ENCODE results near the gene FCER1G. TPM values are rescaled to one million over a fixed set of nuclear protein-coding genes. Genes with fewer than 3 reads are reported as not detected.

Gene FCER1G
- total and polyA plus RNA-seq, 2 of the 8 experiments (the other 6 are each of a cell fraction or from before 2014, with no cell fraction given) = 1.6 TPM; not detected in 1

DNA sequence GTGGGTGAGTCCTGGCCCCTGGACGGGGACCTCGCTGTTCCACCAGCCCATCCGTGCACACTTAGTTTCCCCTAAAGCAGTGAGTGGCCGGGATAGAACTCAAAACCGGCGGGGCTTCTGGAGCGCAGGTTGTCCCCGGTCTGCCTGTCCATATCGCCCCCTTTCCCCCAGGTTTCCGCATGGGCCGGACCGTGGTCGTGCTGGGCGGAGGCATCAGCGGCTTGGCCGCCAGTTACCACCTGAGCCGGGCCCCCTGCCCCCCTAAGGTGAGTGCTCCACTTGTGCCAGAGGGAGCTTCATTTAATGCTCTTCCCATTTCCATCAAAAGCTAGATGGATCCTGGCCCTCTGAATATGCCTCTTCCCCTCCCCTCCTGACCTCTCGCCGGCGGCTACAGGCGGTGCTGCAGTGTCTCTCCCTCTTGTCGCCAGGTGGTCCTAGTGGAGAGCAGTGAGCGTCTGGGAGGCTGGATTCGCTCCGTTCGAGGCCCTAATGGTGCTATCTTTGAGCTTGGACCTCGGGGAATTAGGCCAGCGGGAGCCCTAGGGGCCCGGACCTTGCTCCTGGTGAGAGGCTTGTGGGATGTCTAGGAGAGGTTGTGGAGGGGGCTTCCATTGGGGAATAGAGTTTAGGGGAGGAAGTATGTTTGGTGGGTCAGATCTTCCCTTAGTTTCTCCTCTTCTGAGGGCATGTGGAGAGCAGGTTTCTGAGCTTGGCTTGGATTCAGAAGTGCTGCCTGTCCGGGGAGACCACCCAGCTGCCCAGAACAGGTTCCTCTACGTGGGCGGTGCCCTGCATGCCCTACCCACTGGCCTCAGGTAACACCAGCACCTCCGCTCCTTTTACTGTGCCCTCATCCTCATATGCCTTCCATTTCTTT lies 48.2 kb upstream of the FCER1G start:
- DNase-seq (ENCODE audit: low read depth in 1 of 2, low spot score in 2 of 2) (peak in 1 of 2 experiments; percentile 71), FAIRE-seq (no peak)
- Histone ChIP-seq H2BK5ac (ENCODE audit: low read depth, low read length) (0 out of 2 replicates have a peak overlapping the region, but pooled peaks have one; percentile 3), H3K14ac (ENCODE audit: insufficient read length) (no peak overlapping the region), H2AK5ac (ENCODE audit: low read depth, low read length) (no peak overlapping the region), H3K23me2 (ENCODE audit: low read depth, low read length) (peaks cover 11% of the 10 kb centered on the region; the same call in 1 of the 2 replicates), H3K4me1 (replicated peaks in 1 of 4; ENCODE audit: control insufficient read depth in 3 of 4, insufficient read depth in 4 of 4, low read length in 3 of 4) (peaks cover 0 to 7% (median 5%) of the 10 kb centered on the region in 4 experiments; a peak in 4 of 7 replicates), H3K56ac (replicated peaks; ENCODE audit: insufficient read length, low read depth, low read length) (peak overlapping the region; percentile 9), H3K79me1 (ENCODE audit: low read depth, low read length) (no peaks in the 10 kb centered on the region), H3K9ac (replicated peaks in 1 of 4; ENCODE audit: extremely low read depth in 1 of 4, low read depth in 3 of 4, low read length in 3 of 4) (peak overlapping the region; percentile 43 to 69 (median 54); a peak in 6 of 7 replicates), H2BK15ac (ENCODE audit: low read length) (peak overlapping the region; percentile 72; the same call in 1 of the 2 replicates), H3K27ac (ENCODE audit: low read depth, low read length) (peak overlapping the region; percentile 4; the same call in 1 of the 2 replicates), H2BK120ac (replicated peaks; ENCODE audit: low read depth, low read length) (no peak overlapping the region), H4K5ac (ENCODE audit: insufficient read length, low read depth, low read length) (peak overlapping the region; percentile 20), H4K20me1 (replicated peaks in 1 of 2; ENCODE audit: control insufficient read depth in 1 of 2, insufficient read depth in 2 of 2, low read length in 2 of 2) (no peaks in the 10 kb centered on the region), H2AFZ (ENCODE audit: low read length) (no peak overlapping the region), H4K8ac (ENCODE audit: extremely low read depth, insufficient read depth, low read length) (peak overlapping the region; percentile 41), H3K36me3 (ENCODE audit: control insufficient read depth in 2 of 4, insufficient read depth in 4 of 4, low read length in 3 of 4) (peaks cover 7 to 20% (median 14%) of the 10 kb centered on the region in 4 experiments; a peak in 6 of 8 replicates), H2BK12ac (ENCODE audit: low read depth, low read length) (no peak overlapping the region), H3K23ac (ENCODE audit: insufficient read length) (no peak overlapping the region), H3K4ac (replicated peaks; ENCODE audit: insufficient read length, low read depth, low read length) (peak overlapping the region; percentile 22), H3K79me2 (ENCODE audit: control insufficient read depth in 1 of 2, insufficient read depth in 2 of 2, low read length in 2 of 2) (no peaks in the 10 kb centered on the region), H3K9me3 (ENCODE audit: insufficient read depth in 2 of 2, low read depth in 1 of 2, low read length in 1 of 2) (no peaks in the 10 kb centered on the region), H2BK20ac (ENCODE audit: low read length) (no peak overlapping the region), H3K18ac (ENCODE audit: extremely low read depth, low read length) (no peak overlapping the region), H4K91ac (replicated peaks; ENCODE audit: insufficient read length, low read length) (peak overlapping the region; percentile 67), H3K4me3 (ENCODE audit: extremely low read depth in 1 of 4, insufficient read depth in 2 of 4, low read depth in 3 of 4, low read length in 4 of 4) (peak overlapping the region; percentile 64 to 83 (median 82)), H3K27me3 (replicated peaks in 1 of 4; ENCODE audit: control insufficient read depth in 3 of 4, extremely low read depth in 1 of 4, insufficient read depth in 3 of 4, low read length in 3 of 4) (no peaks in the 10 kb centered on the region), H3K4me2 (ENCODE audit: insufficient read depth in 1 of 2, low read depth in 2 of 2, low read length in 2 of 2) (peak overlapping the region; percentile 66 to 92)
- CTCF ChIA-PET (ENCODE audit: partially characterized antibody) = interaction anchor here (0.6 to 5.3 kb wide), 16 partner anchors 9 to 215 kb away, joined by 3 to 32 read pairs (median 6); partner anchors contain the start of genes ADAMTS4, B4GALT3, NDUFS2 and UFC1
- POLR2A ChIA-PET (ENCODE audit: partially characterized antibody) = interaction anchor here (1.3 to 4.7 kb wide), 9 partner anchors 9 to 148 kb away, joined by 3 to 51 read pairs (median 12); partner anchors contain the start of genes ADAMTS4, B4GALT3, DEDD and NDUFS2
- 7% methylated on average over 31 of the region's 33 CpGs; no CpG with 5 or more reads in 1 of the 2 experiments for WGBS, 2 experiments (ENCODE audit: extremely low coverage in 1 of 2, insufficient coverage in 1 of 2, insufficient read length in 1 of 2, insufficient replicate concordance in 2 of 2, low coverage in 1 of 2, low lambda C conversion rate in 2 of 2, missing lambda C conversion rate in 1 of 2)
- TF ChIP-seq CTBP2 (IDR thresholded peaks at IDR 0.05; ENCODE audit: borderline replicate concordance, insufficient read depth, insufficient read length, low read length) = no peak
- no peak for TF ChIP-seq HDAC6 (IDR thresholded peaks at IDR 0.05; ENCODE audit: low read depth, low read length)
- no peak for TF ChIP-seq TEAD4 (IDR thresholded peaks at IDR 0.05; ENCODE audit: low read depth, low read length)
- no peak for TF ChIP-seq CHD1 (IDR thresholded peaks at IDR 0.05; ENCODE audit: low read depth, low read length)
- TF ChIP-seq CBX5 (IDR thresholded peaks at IDR 0.05; ENCODE audit: low read depth, low read length) = no peak
- TF ChIP-seq, protein P1, sequence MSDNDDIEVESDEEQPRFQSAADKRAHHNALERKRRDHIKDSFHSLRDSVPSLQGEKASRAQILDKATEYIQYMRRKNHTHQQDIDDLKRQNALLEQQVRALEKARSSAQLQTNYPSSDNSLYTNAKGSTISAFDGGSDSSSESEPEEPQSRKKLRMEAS (IDR thresholded peaks at IDR 0.05) = peak; percentile 44
- no peak for TF ChIP-seq KDM4A (IDR thresholded peaks at IDR 0.05; ENCODE audit: low read depth, low read length, severe bottlenecking)
- TF ChIP-seq TAF7 (optimal IDR thresholded peaks at IDR 0.05; ENCODE audit: borderline replicate concordance, low read depth, low read length) = peak; percentile 13
- no peak for TF ChIP-seq KDM1A (IDR thresholded peaks at IDR 0.05; ENCODE audit: borderline replicate concordance, low read length)
- TF ChIP-seq SIN3A (conservative IDR thresholded peaks at IDR 0.05 in 1 of 2, IDR thresholded peaks at IDR 0.05 in 1 of 2; ENCODE audit: low read depth in 1 of 2, low read length in 2 of 2) = no peak
